ENCODE measurements around the gene PAK1IP1.

DNA sequence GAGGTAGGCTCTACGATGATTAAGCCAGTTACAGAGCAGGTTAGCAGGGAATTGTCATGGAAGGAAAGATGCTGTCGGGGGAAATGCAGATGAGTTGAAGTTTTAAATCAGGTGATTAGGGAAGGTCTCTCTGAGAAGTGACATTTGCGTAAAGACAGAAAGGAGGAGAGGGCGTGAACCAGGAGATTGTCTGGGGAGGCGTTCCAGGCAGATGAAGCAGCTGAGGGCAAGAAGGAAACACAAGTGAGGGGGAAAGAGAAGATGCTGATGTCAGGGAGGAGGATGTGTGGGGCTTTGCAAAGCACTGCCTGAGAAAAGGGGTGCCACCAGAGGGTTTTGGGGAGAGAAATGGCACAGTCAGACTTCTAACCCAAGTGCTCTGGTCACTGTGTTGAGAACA lies 50.3 kb downstream of the PAK1IP1 start:
- TF ChIP-seq POLR2A (IDR thresholded peaks at IDR 0.05) (no peak), POLR2AphosphoS5 (IDR thresholded peaks at IDR 0.05) (no peak)
